ENCODE measurements around the gene PSEN2. TPM values are rescaled to one million over a fixed set of nuclear protein-coding genes. Genes with fewer than 3 reads are reported as not detected.
A peak's percentile ranks its signal among the peaks of the same experiment; 100 is the strongest.

PSEN2 gene
- total RNA-seq, 1 donor from 2014 or later: 173 TPM

GRCh38 chr1:226934483-226935237 lies 64.2 kb downstream of the PSEN2 start:
- Histone ChIP-seq H3K9me3 (ENCODE audit: control insufficient read depth in 3 of 3, low read length in 3 of 3) (peaks cover 0 to 3% (median 0%) of the 10 kb centered on the region in 3 donors), H3K4me3 (ENCODE audit: low read length in 3 of 3) (no peak overlapping the region), H3K27me3 (ENCODE audit: control insufficient read depth in 3 of 3, insufficient read depth in 3 of 3, low read length in 3 of 3) (no peaks in the 10 kb centered on the region), H3K9ac (ENCODE audit: low read depth in 1 of 3, low read length in 3 of 3) (no peak overlapping the region), H3K36me3 (ENCODE audit: control insufficient read depth in 3 of 3, insufficient read depth in 3 of 3, low read length in 3 of 3) (no peaks in the 10 kb centered on the region), H3K27ac (ENCODE audit: low read depth, low read length) (no peak overlapping the region), H3K4me1 (ENCODE audit: control insufficient read depth in 3 of 3, insufficient read depth in 3 of 3, low read length in 3 of 3) (peaks cover 7 to 13% (median 9%) of the 10 kb centered on the region in 3 donors)

GRCh38 chr1:226937940-226938725 lies 67.7 kb downstream of the PSEN2 start:
- peak overlapping the region in 2 of 3 donors; percentile 95 to 99 for H3K9ac ChIP-seq (ENCODE audit: low read depth in 1 of 3, low read length in 3 of 3)
- peak overlapping the region in 2 of 3 donors; percentile 44 to 75 for H3K4me3 ChIP-seq (ENCODE audit: low read length in 3 of 3)
- H3K9me3 ChIP-seq (ENCODE audit: control insufficient read depth in 3 of 3, low read length in 3 of 3): peaks cover 0 to 3% (median 0%) of the 10 kb centered on the region in 3 donors
- peaks cover 28 to 41% (median 31%) of the 10 kb centered on the region in 3 donors for H3K4me1 ChIP-seq (ENCODE audit: control insufficient read depth in 3 of 3, insufficient read depth in 3 of 3, low read length in 3 of 3)
- peaks cover 0 to 4% (median 0%) of the 10 kb centered on the region in 3 donors for H3K36me3 ChIP-seq (ENCODE audit: control insufficient read depth in 3 of 3, insufficient read depth in 3 of 3, low read length in 3 of 3)
- H3K27me3 ChIP-seq (ENCODE audit: control insufficient read depth in 3 of 3, insufficient read depth in 3 of 3, low read length in 3 of 3): no peaks in the 10 kb centered on the region
- peak overlapping the region; percentile 98 for H3K27ac ChIP-seq (ENCODE audit: low read depth, low read length)

GRCh38 chr1:226938903-226939437 lies 68.6 kb downstream of the PSEN2 start:
- H3K27me3 ChIP-seq (ENCODE audit: control insufficient read depth in 3 of 3, insufficient read depth in 3 of 3, low read length in 3 of 3): no peaks in the 10 kb centered on the region
- peak overlapping the region; percentile 95 to 99 (median 97) for H3K9ac ChIP-seq (ENCODE audit: low read depth in 1 of 3, low read length in 3 of 3)
- peak overlapping the region; percentile 75 to 92 (median 84) for H3K4me3 ChIP-seq (ENCODE audit: low read length in 3 of 3)
- peaks cover 0 to 3% (median 0%) of the 10 kb centered on the region in 3 donors for H3K9me3 ChIP-seq (ENCODE audit: control insufficient read depth in 3 of 3, low read length in 3 of 3)
- H3K27ac ChIP-seq (ENCODE audit: low read depth, low read length): peak overlapping the region; percentile 98
- peaks cover 37 to 49% (median 39%) of the 10 kb centered on the region in 3 donors for H3K4me1 ChIP-seq (ENCODE audit: control insufficient read depth in 3 of 3, insufficient read depth in 3 of 3, low read length in 3 of 3)
- H3K36me3 ChIP-seq (ENCODE audit: control insufficient read depth in 3 of 3, insufficient read depth in 3 of 3, low read length in 3 of 3): peaks cover 0 to 4% (median 0%) of the 10 kb centered on the region in 3 donors

GRCh38 chr1:226939438-226940028 lies 69.1 kb downstream of the PSEN2 start:
- Histone ChIP-seq H3K27ac (ENCODE audit: low read depth, low read length) (peak overlapping the region; percentile 98), H3K36me3 (ENCODE audit: control insufficient read depth in 3 of 3, insufficient read depth in 3 of 3, low read length in 3 of 3) (peaks cover 0 to 4% (median 0%) of the 10 kb centered on the region in 3 donors), H3K4me3 (ENCODE audit: low read length in 3 of 3) (peak overlapping the region; percentile 75 to 92 (median 84)), H3K9me3 (ENCODE audit: control insufficient read depth in 3 of 3, low read length in 3 of 3) (peaks cover 0 to 3% (median 0%) of the 10 kb centered on the region in 3 donors), H3K9ac (ENCODE audit: low read depth in 1 of 3, low read length in 3 of 3) (peak overlapping the region; percentile 95 to 99 (median 97)), H3K27me3 (ENCODE audit: control insufficient read depth in 3 of 3, insufficient read depth in 3 of 3, low read length in 3 of 3) (no peaks in the 10 kb centered on the region), H3K4me1 (ENCODE audit: control insufficient read depth in 3 of 3, insufficient read depth in 3 of 3, low read length in 3 of 3) (peaks cover 42 to 55% (median 45%) of the 10 kb centered on the region in 3 donors)

GRCh38 chr1:226940029-226940805 lies 69.8 kb downstream of the PSEN2 start, which contains the start of gene COQ8A:
Gene COQ8A (plus strand): TSS chr1:226940294. CDS start chr1:226961386, 21,092 bp downstream.
- H3K4me3 ChIP-seq (ENCODE audit: low read length in 3 of 3): peak within 1 kb of the TSS; percentile 97 to 99 (median 98)
- peaks cover 49 to 62% (median 51%) of the 10 kb centered on the region in 3 donors for H3K4me1 ChIP-seq (ENCODE audit: control insufficient read depth in 3 of 3, insufficient read depth in 3 of 3, low read length in 3 of 3)
- H3K36me3 ChIP-seq (ENCODE audit: control insufficient read depth in 3 of 3, insufficient read depth in 3 of 3, low read length in 3 of 3): peaks cover 0 to 4% (median 0%) of the 10 kb centered on the region in 3 donors
- no peaks in the 10 kb centered on the region for H3K9me3 ChIP-seq (ENCODE audit: control insufficient read depth in 3 of 3, low read length in 3 of 3)
- peak within 1 kb of the TSS; percentile 98 for H3K27ac ChIP-seq (ENCODE audit: low read depth, low read length)
- no peaks in the 10 kb centered on the region for H3K27me3 ChIP-seq (ENCODE audit: control insufficient read depth in 3 of 3, insufficient read depth in 3 of 3, low read length in 3 of 3)
- peak within 1 kb of the TSS; percentile 95 to 100 (median 99) for H3K9ac ChIP-seq (ENCODE audit: low read depth in 1 of 3, low read length in 3 of 3)

GRCh38 chr1:226940806-226941067 lies 70.3 kb downstream of the PSEN2 start:
- Histone ChIP-seq H3K27ac (ENCODE audit: low read depth, low read length) (peak overlapping the region; percentile 96), H3K9ac (ENCODE audit: low read depth in 1 of 3, low read length in 3 of 3) (peak overlapping the region; percentile 92 to 100 (median 99)), H3K4me3 (ENCODE audit: low read length in 3 of 3) (peak overlapping the region; percentile 97 to 99 (median 98)), H3K27me3 (ENCODE audit: control insufficient read depth in 3 of 3, insufficient read depth in 3 of 3, low read length in 3 of 3) (no peaks in the 10 kb centered on the region), H3K36me3 (ENCODE audit: control insufficient read depth in 3 of 3, insufficient read depth in 3 of 3, low read length in 3 of 3) (peaks cover 0 to 4% (median 0%) of the 10 kb centered on the region in 3 donors), H3K4me1 (ENCODE audit: control insufficient read depth in 3 of 3, insufficient read depth in 3 of 3, low read length in 3 of 3) (peaks cover 54 to 67% (median 57%) of the 10 kb centered on the region in 3 donors), H3K9me3 (ENCODE audit: control insufficient read depth in 3 of 3, low read length in 3 of 3) (no peaks in the 10 kb centered on the region)

GRCh38 chr1:226942392-226942791 lies 72.0 kb downstream of the PSEN2 start:
- Histone ChIP-seq H3K4me3 (ENCODE audit: low read length in 3 of 3) (peak overlapping the region; percentile 97 to 99 (median 98)), H3K9me3 (ENCODE audit: control insufficient read depth in 3 of 3, low read length in 3 of 3) (no peaks in the 10 kb centered on the region), H3K27ac (ENCODE audit: low read depth, low read length) (peak overlapping the region; percentile 96), H3K9ac (ENCODE audit: low read depth in 1 of 3, low read length in 3 of 3) (peak overlapping the region; percentile 92 to 100 (median 99)), H3K36me3 (ENCODE audit: control insufficient read depth in 3 of 3, insufficient read depth in 3 of 3, low read length in 3 of 3) (peaks cover 0 to 4% (median 0%) of the 10 kb centered on the region in 3 donors), H3K4me1 (ENCODE audit: control insufficient read depth in 3 of 3, insufficient read depth in 3 of 3, low read length in 3 of 3) (peaks cover 69 to 82% (median 72%) of the 10 kb centered on the region in 3 donors), H3K27me3 (ENCODE audit: control insufficient read depth in 3 of 3, insufficient read depth in 3 of 3, low read length in 3 of 3) (no peaks in the 10 kb centered on the region)

- peak overlapping the region; percentile 96 for H3K27ac ChIP-seq (ENCODE audit: low read depth, low read length)
- peaks cover 2 to 4% (median 2%) of the 10 kb centered on the region in 3 donors for H3K36me3 ChIP-seq (ENCODE audit: control insufficient read depth in 3 of 3, insufficient read depth in 3 of 3, low read length in 3 of 3)
- H3K27me3 ChIP-seq (ENCODE audit: control insufficient read depth in 3 of 3, insufficient read depth in 3 of 3, low read length in 3 of 3): no peaks in the 10 kb centered on the region
- peak overlapping the region; percentile 97 to 99 (median 98) for H3K4me3 ChIP-seq (ENCODE audit: low read length in 3 of 3)
- peaks cover 68 to 82% (median 72%) of the 10 kb centered on the region in 3 donors for H3K4me1 ChIP-seq (ENCODE audit: control insufficient read depth in 3 of 3, insufficient read depth in 3 of 3, low read length in 3 of 3)
- peaks cover 0 to 3% (median 0%) of the 10 kb centered on the region in 3 donors for H3K9me3 ChIP-seq (ENCODE audit: control insufficient read depth in 3 of 3, low read length in 3 of 3)
- H3K9ac ChIP-seq (ENCODE audit: low read depth in 1 of 3, low read length in 3 of 3): peak overlapping the region; percentile 92 to 100 (median 99)
These were observed 72.7 kb downstream of the PSEN2 start for GRCh38 chr1:226943156-226943555.

GRCh38 chr1:226943927-226944326 lies 73.5 kb downstream of the PSEN2 start:
- peak overlapping the region; percentile 96 for H3K27ac ChIP-seq (ENCODE audit: low read depth, low read length)
- H3K4me1 ChIP-seq (ENCODE audit: control insufficient read depth in 3 of 3, insufficient read depth in 3 of 3, low read length in 3 of 3): peaks cover 64 to 82% (median 71%) of the 10 kb centered on the region in 3 donors
- H3K27me3 ChIP-seq (ENCODE audit: control insufficient read depth in 3 of 3, insufficient read depth in 3 of 3, low read length in 3 of 3): no peaks in the 10 kb centered on the region
- H3K4me3 ChIP-seq (ENCODE audit: low read length in 3 of 3): peak overlapping the region; percentile 97 to 99 (median 98)
- peaks cover 2 to 5% (median 4%) of the 10 kb centered on the region in 3 donors for H3K36me3 ChIP-seq (ENCODE audit: control insufficient read depth in 3 of 3, insufficient read depth in 3 of 3, low read length in 3 of 3)
- H3K9ac ChIP-seq (ENCODE audit: low read depth in 1 of 3, low read length in 3 of 3): peak overlapping the region; percentile 92 to 100 (median 99)
- H3K9me3 ChIP-seq (ENCODE audit: control insufficient read depth in 3 of 3, low read length in 3 of 3): peaks cover 0 to 4% (median 0%) of the 10 kb centered on the region in 3 donors
